H9 (cell line): Measurements from ENCODE around the gene C11orf24. TPM values are rescaled to one million over a fixed set of nuclear protein-coding genes. Genes with fewer than 3 reads are reported as not detected.

Source experiments
- DNase-seq: peaks from one replicate; pipeline ENCODE4 v3.0.0-alpha.2; 2017
- H2AFZ ChIP-seq: one replicate; pipeline ENCODE4 v1.6.1; 2013; ENCODE audit warnings: mild to moderate bottlenecking, low read length, control low read depth, moderate library complexity
- H2AK5ac ChIP-seq: 2 replicates; pipeline ENCODE4 v1.6.1; 2013; ENCODE audit warnings: low read length, control low read depth, mixed read lengths; ENCODE audit not compliant: insufficient read length
- H2BK120ac ChIP-seq: one replicate; pipeline ENCODE4 v1.6.1; 2013; ENCODE audit warnings: low read depth, mild to moderate bottlenecking, low read length, control low read depth, inconsistent platforms; ENCODE audit not compliant: poor library complexity, severe bottlenecking
- H2BK12ac ChIP-seq: 2 replicates; pipeline ENCODE4 v1.6.1; 2013; ENCODE audit warnings: low read length, control low read depth, mixed read lengths, low read depth; ENCODE audit not compliant: insufficient read length
- H2BK15ac ChIP-seq: 2 replicates; pipeline ENCODE4 v1.6.1; 2013; ENCODE audit warnings: low read depth, low read length, control low read depth
- H2BK20ac ChIP-seq: one replicate; pipeline ENCODE4 v1.6.1; 2013; ENCODE audit warnings: low read depth, mild to moderate bottlenecking, low read length, control low read depth, inconsistent platforms; ENCODE audit not compliant: poor library complexity, severe bottlenecking
- H2BK5ac ChIP-seq: 2 replicates; pipeline ENCODE4 v1.6.1; 2013; ENCODE audit warnings: low read length, control low read depth, mixed read lengths; ENCODE audit not compliant: insufficient read length
- H3K14ac ChIP-seq: 2 replicates; pipeline ENCODE4 v1.6.1; 2013; ENCODE audit warnings: low read length, control low read depth; ENCODE audit not compliant: insufficient read depth
- H3K18ac ChIP-seq: 2 replicates; pipeline ENCODE4 v1.6.1; 2013; ENCODE audit warnings: low read depth, mild to moderate bottlenecking, mixed read lengths, low read length, control low read depth; ENCODE audit not compliant: insufficient read length
- H3K23ac ChIP-seq: 2 replicates; pipeline ENCODE4 v1.6.1; 2013; ENCODE audit warnings: low read length, control low read depth, mixed read lengths, low read depth; ENCODE audit not compliant: insufficient read length
- H3K23me2 ChIP-seq: 2 replicates; pipeline ENCODE4 v1.6.1; 2013; ENCODE audit warnings: low read depth, mild to moderate bottlenecking, mixed read lengths, low read length, control low read depth; ENCODE audit not compliant: insufficient read length, poor library complexity, severe bottlenecking
- H3K27ac ChIP-seq: 2 replicates; pipeline ENCODE4 v1.5.1; 2013; ENCODE audit warnings: low read length, control low read depth, mixed read lengths, low read depth; ENCODE audit not compliant: insufficient read length
- H3K27me3 ChIP-seq: 2 replicates; pipeline ENCODE4 v1.6.1; 2013; ENCODE audit warnings: low read length, control low read depth, inconsistent platforms; ENCODE audit not compliant: insufficient read depth
- H3K4ac ChIP-seq: 2 replicates; pipeline ENCODE4 v1.6.1; 2013; ENCODE audit warnings: low read depth, mild to moderate bottlenecking, control low read depth, inconsistent platforms, low read length, moderate library complexity
- H3K4me1 ChIP-seq: 2 replicates; pipeline ENCODE4 v1.6.1; 2013; ENCODE audit warnings: low read length, control low read depth, inconsistent platforms; ENCODE audit not compliant: insufficient read depth
- H3K4me2 ChIP-seq: 2 replicates; pipeline ENCODE4 v1.6.1; 2013; ENCODE audit warnings: low read length, control low read depth, mixed read lengths; ENCODE audit not compliant: insufficient read length, insufficient read depth
- H3K56ac ChIP-seq: 2 replicates; pipeline ENCODE4 v1.6.1; 2013; ENCODE audit warnings: low read depth, mild to moderate bottlenecking, mixed read lengths, low read length, control low read depth; ENCODE audit not compliant: insufficient read length
- H3K79me1 ChIP-seq: 2 replicates; pipeline ENCODE4 v1.6.1; 2013; ENCODE audit warnings: low read depth, mild to moderate bottlenecking, moderate library complexity, low read length, control low read depth, inconsistent platforms; ENCODE audit not compliant: insufficient read depth, poor library complexity, severe bottlenecking
- H3K79me2 ChIP-seq: 2 replicates; pipeline ENCODE4 v1.6.1; 2013; ENCODE audit warnings: low read length, control low read depth, inconsistent platforms; ENCODE audit not compliant: insufficient read depth
- H3K9ac ChIP-seq: 2 replicates; pipeline ENCODE4 v1.6.1; 2013; ENCODE audit warnings: low read length, control low read depth, mixed read lengths; ENCODE audit not compliant: insufficient read length; ENCODE audit errors: extremely low read depth
- H3K9me3 ChIP-seq: one replicate; pipeline ENCODE4 v1.6.1; 2013; ENCODE audit warnings: low read depth, low read length, inconsistent platforms; ENCODE audit not compliant: control insufficient read depth
- H3T11ph ChIP-seq: one replicate; pipeline ENCODE4 v1.6.1; 2013; ENCODE audit warnings: mild to moderate bottlenecking, low read length, control low read depth, inconsistent platforms
- H4K20me1 ChIP-seq: one replicate; pipeline ENCODE4 v1.6.1; 2013; ENCODE audit not compliant: control insufficient read depth, insufficient read length, insufficient read depth
- H4K5ac ChIP-seq: 2 replicates; pipeline ENCODE4 v1.6.1; 2013; ENCODE audit warnings: low read depth, mild to moderate bottlenecking, mixed read lengths, low read length, control low read depth; ENCODE audit not compliant: insufficient read length
- H4K8ac ChIP-seq: replicated peaks from 2 replicates; pipeline ENCODE4 v1.6.1; 2013; ENCODE audit warnings: low read length, control low read depth, mixed read lengths, low read depth; ENCODE audit not compliant: insufficient read length
- H4K91ac ChIP-seq: 2 replicates; pipeline ENCODE4 v1.6.1; 2013; ENCODE audit warnings: low read depth, mild to moderate bottlenecking, moderate library complexity, mixed read lengths, low read length, control low read depth; ENCODE audit not compliant: insufficient read length
- H3K27ac Mint-ChIP-seq, 3 experiments: 2 replicates in 2 of 3; 3 replicates in 1 of 3; pipeline ENCODE4 v1.8.0; 2020 to 2021; ENCODE audit warnings: mixed read lengths in 3 of 3, mild to moderate bottlenecking in 1 of 3, moderate library complexity in 1 of 3
- H3K27me3 Mint-ChIP-seq: 2 replicates; pipeline ENCODE4 v1.8.0; 2021; ENCODE audit warnings: low read depth, mild to moderate bottlenecking, moderate library complexity, mixed read lengths
- H3K36me3 Mint-ChIP-seq, 3 experiments: 2 replicates in 2 of 3; 3 replicates in 1 of 3; pipeline ENCODE4 v1.8.0; 2020 to 2021; ENCODE audit warnings: low read depth in 3 of 3, mixed read lengths in 3 of 3; ENCODE audit not compliant: insufficient read depth in 1 of 3
- H3K4me1 Mint-ChIP-seq, 2 experiments: 2 replicates each; pipeline ENCODE4 v1.8.0; 2020; ENCODE audit warnings: mixed read lengths in 2 of 2
- H3K4me3 Mint-ChIP-seq, 2 experiments: 2 replicates in 1 of 2; 3 replicates in 1 of 2; pipeline ENCODE4 v1.8.0; 2020 to 2021; ENCODE audit warnings: mild to moderate bottlenecking in 2 of 2, mixed read lengths in 2 of 2, moderate library complexity in 1 of 2
- H3K9me3 Mint-ChIP-seq, 2 experiments: 2 replicates in 1 of 2; 3 replicates in 1 of 2; pipeline ENCODE4 v1.8.0; 2020; ENCODE audit warnings: mild to moderate bottlenecking in 2 of 2, mixed read lengths in 2 of 2, moderate library complexity in 1 of 2
- WGBS: extraction: QIAGEN DNeasy Blood & Tissue Kit; methylation state at CpG from one replicate; pipeline ENCODE4 v1.1.7; 2013; ENCODE audit warnings: missing lambda C conversion rate, low lambda C conversion rate, mixed read lengths; ENCODE audit not compliant: insufficient read length; ENCODE audit errors: extremely low coverage; 5-methylcytosine and 5-hydroxymethylcytosine counted together
- total RNA-seq: library from RNA; stranded (reverse); gene quantifications from 2 replicates; pipeline ENCODE4 v1.2.1, GENCODE V29; 2021
- TF ChIP-seq, protein P1 (sequence below): fragments of 200-600 bp; sonication (generic); conservative IDR thresholded peaks from 3 replicates; pipeline ENCODE4 v1.8.0; 2021; ENCODE audit warnings: antibody characterized with exemption, mild to moderate bottlenecking

C11orf24 gene
- total RNA-seq, 1 experiment from 2014 or later, result 46.8 TPM

DNA sequence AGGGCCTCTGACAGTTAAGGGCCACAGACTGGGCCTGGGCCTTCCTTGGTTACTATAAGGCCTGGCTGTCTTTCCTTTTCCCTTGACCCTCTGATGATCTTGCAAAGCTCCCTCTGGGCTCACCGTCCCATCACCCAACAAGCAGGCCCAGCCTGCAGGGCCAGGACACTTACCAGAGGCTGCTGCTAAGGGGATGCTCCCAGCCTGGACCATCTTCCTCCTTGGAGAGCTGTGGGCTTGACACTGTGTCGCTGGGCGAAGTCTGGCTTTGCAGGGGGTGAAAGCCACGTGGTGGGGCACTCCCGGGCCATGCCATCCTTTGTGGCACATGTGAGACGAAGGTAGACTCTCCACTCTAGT is 3.9 kb downstream of the C11orf24 start:
- peaks cover 14 to 17% of the 10 kb centered on the region in 2 experiments for H3K4me1 Mint-ChIP-seq
- H3K27me3 Mint-ChIP-seq, result no peaks in the 10 kb centered on the region
- no CpG with 5 or more reads among the region's 6 CpGs for WGBS
- no peaks in the 10 kb centered on the region for H3K9me3 ChIP-seq
- no peaks in the 10 kb centered on the region; the same call in 1 of the 2 replicates for H3K4me1 ChIP-seq
- H2BK12ac ChIP-seq, result no peak overlapping the region
- no peak overlapping the region for H3K56ac ChIP-seq
- no peak overlapping the region for H3K4ac ChIP-seq
- H4K8ac ChIP-seq, result no peak overlapping the region
- H3K18ac ChIP-seq, result no peak overlapping the region
- no peak overlapping the region for H3K27ac ChIP-seq
- H3K4me2 ChIP-seq, result no peak overlapping the region
- peaks cover 4% of the 10 kb centered on the region for H3K79me1 ChIP-seq
- H2AK5ac ChIP-seq, result no peak overlapping the region
- H4K5ac ChIP-seq, result no peak overlapping the region
- no peak overlapping the region for H3K23ac ChIP-seq
- no peak overlapping the region for H4K91ac ChIP-seq
- DNase-seq, result peak; percentile 11
- no peak overlapping the region for H3K14ac ChIP-seq
- H3K9ac ChIP-seq, result no peak overlapping the region
- H3K27me3 ChIP-seq, result no peaks in the 10 kb centered on the region
- peaks cover 2% of the 10 kb centered on the region; the same call in 1 of the 2 replicates for H3K79me2 ChIP-seq
- H2BK15ac ChIP-seq, result no peak overlapping the region
- no peak overlapping the region; a peak in 1 of 7 replicates for H3K27ac Mint-ChIP-seq
- TF ChIP-seq, protein P1, sequence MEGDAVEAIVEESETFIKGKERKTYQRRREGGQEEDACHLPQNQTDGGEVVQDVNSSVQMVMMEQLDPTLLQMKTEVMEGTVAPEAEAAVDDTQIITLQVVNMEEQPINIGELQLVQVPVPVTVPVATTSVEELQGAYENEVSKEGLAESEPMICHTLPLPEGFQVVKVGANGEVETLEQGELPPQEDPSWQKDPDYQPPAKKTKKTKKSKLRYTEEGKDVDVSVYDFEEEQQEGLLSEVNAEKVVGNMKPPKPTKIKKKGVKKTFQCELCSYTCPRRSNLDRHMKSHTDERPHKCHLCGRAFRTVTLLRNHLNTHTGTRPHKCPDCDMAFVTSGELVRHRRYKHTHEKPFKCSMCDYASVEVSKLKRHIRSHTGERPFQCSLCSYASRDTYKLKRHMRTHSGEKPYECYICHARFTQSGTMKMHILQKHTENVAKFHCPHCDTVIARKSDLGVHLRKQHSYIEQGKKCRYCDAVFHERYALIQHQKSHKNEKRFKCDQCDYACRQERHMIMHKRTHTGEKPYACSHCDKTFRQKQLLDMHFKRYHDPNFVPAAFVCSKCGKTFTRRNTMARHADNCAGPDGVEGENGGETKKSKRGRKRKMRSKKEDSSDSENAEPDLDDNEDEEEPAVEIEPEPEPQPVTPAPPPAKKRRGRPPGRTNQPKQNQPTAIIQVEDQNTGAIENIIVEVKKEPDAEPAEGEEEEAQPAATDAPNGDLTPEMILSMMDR, result no peak
- H3T11ph ChIP-seq, result no peak overlapping the region
- no peak overlapping the region for H2BK120ac ChIP-seq
- no peak overlapping the region for H2AFZ ChIP-seq
- peaks cover 32 to 49% (median 49%) of the 10 kb centered on the region in 3 experiments for H3K36me3 Mint-ChIP-seq
- no peak overlapping the region for H2BK20ac ChIP-seq
- no peak overlapping the region for H3K4me3 Mint-ChIP-seq
- H4K20me1 ChIP-seq, result no peaks in the 10 kb centered on the region
- no peaks in the 10 kb centered on the region; a peak in 1 of 5 replicates for H3K9me3 Mint-ChIP-seq
- no peak overlapping the region for H2BK5ac ChIP-seq
- H3K23me2 ChIP-seq, result peaks cover 3% of the 10 kb centered on the region
